ENCODE results near the gene CFAP46.
"Not testable (repeated sequence)": the region's sequence is repeated elsewhere in the genome, so short reads cannot be mapped to it uniquely, and the experiment has no call there.

The CFAP46 gene

GRCh38 chr10:132912713-132913558, 29.4 kb downstream of the CFAP46 start:
- no peak for DNase-seq

- DNase-seq, result no peak
These were observed 30.1 kb downstream of the CFAP46 start for GRCh38 chr10:132912225-132912712.

DNA sequence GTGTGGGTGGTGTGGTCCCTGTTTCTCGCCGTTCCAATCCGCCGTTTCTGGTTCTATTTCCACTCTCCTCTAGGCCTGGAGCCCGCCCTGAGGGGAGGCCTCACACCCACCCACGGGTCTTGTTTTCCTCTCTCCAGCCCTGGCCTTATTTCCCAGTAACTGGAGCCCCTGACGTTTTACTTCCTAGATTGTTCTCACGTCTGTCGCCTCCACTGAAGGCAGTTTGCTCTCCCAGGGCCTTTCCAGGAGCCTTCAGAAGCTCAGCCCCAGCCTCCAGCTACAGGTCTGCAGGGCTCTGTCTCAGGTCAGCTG, 30.6 kb downstream of the CFAP46 start:
- no peak for DNase-seq

- no peak for DNase-seq
These were observed 31.2 kb downstream of the CFAP46 start for GRCh38 chr10:132910901-132911785.

DNA sequence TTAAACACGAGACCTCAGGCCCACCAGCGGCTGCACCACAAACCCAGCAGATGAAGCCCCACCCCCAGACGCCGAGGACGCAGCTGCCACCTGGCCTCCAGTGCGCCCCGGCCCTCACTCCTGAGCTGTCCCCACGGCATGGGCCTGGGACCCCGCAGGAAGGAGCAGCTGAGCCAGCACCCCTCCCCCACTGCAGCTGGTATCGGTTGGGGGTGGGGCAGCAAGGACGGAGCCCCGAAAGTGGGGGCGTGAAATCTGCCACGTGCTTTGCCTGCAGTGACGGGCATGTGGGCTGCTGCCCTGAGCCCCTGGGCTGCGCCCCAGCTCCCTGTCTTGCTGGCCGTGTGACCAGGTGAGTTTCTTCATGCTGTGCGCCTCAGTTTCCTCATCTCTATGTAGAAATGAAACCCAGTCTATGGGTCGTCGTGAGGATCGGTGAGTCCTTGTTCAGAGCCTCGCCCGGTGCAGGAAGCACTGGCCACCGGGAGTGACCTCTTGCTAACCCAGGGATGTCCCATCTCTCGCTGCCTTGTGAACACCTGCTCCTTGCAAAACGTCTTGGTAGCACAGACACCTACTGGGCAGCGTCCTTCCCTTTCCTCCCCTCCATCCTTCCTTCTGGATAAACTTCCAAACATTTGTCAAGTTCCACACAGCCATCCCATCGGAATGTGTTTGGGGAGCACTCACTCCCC, 32.0 kb downstream of the CFAP46 start:
- no peak for DNase-seq

GRCh38 chr10:132909491-132910071, 32.8 kb downstream of the CFAP46 start:
- DNase-seq, result no peak

DNA sequence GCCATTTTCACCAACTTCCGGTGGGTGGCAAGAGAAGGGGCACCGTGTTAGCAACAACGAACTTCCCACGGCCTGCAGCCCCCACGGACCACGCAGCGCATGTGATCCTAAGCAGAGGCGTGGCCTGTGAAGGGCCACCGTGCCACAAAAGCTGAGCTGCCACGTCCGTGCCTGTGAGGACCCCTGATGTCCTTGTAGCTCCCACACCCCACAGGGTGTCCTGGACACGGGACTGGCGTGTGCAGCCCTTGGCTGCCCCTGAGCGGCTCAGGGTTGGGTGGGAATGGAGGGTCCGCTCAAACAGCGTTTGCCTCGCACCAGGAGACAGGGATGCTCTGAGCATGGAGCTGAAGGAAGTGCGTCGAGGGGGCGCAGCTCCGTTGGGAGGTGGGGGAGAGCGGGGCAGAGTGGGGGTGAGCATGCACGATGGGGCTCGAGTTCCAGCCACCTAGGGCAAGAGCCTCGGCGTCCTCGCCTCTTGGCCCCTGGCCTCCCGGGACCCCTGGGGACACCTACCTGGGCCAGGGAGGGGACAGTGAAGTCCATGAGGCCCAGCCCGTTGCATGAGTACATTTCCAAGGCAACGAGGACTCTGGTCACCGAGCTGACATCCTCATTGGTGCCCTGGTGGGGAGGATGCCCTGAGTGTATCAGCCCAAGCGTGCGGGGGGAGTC, 33.6 kb downstream of the CFAP46 start:
- no peak for DNase-seq

DNA sequence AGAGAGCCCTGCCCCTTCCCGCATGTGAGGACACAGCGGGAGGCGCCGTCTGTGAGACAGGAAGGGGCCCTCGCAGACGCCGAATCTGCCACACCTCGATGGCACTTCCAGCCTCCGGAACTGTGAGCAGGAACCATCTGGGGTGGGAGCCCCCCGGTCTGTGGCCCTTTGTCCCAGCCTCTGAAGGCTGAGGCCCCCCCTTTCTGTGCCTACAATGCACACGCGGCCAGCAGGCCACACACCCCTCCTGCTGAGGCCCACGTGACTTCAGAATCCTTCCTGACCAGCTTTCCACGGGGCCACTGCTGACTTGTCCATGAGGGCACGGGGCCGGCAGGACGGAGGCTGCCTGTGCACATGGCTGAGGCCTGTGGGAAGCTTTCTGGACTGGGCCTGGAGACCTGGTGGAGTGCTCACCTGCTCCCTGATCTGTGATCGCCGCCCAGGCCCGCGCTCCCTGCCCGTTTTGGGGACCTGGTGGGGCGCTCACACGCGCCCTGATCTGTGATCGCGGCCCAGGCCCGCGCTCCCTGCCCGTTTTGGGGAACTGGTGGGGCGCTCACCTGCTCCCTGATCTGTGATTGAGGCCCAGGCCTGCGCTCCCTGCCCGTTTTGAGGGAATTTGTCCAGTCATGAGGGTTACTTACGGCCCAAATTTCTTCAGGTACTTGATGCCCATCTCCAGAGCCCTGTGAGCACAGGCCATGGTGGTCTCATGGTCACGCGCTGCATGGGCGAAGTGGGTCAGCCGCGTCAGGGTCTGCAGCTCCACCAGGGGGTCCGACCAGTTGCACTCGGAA, 34.3 kb downstream of the CFAP46 start:
- DNase-seq, result no peak

DNA sequence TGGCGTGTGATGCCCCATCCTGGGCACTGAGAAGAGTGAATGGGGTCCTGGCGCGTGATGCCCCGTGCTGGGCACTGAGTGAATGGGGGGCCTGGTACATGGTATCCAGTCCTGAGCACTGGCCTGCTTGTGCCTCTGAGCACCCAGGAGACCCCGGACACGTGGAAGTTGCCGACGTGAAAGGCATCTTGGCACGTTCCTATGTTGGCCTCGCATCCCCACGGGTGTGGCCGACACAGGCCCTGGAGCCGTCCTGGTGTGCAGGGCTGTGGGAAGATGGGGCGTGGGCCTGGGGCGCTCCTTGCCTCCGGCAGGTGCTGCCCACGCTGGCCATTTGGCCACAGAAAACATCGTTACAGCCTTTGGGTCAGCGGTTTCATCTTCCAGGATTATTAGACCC, 35.5 kb downstream of the CFAP46 start:
- no peak for DNase-seq

DNA sequence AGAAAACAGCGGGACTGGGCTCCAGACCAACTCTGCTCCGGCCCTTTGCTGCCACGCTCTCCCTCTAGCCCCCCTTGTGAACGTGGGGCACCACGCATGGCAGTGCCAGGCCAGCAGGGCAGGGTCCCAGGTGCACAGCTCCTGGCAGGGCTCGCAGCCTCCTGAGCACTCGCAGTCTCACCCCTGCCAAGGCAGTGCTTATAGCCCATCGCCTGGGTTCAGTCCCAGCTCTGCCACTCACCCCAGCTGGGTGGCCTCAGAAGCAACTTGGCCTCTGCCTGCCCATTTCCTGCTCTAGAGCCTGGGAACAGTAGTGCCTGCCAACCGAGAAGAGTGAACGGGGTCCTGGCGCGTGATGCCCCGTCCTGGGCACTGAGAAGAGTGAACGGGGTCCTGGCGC, 36.3 kb downstream of the CFAP46 start:
- DNase-seq, result no peak

DNA sequence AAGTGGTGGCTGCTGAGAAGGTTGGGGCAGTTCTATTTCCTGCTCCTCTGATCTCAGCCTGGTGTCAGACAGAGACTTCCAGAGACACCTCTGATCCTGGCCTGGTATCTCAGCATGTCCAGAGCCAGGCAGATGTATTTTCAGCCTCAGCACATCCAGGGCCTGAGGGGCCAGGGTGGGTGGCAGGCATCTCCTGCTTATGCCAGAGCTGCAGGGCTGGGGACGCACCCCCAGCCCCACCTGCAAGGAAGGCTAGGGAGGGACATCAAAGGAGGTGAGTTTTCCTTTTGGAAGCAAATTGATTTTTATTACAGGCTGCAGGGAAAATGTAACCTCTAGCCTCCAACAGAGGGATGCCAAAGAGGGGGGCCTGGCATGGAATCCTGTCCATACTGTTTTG, 36.7 kb downstream of the CFAP46 start:
- DNase-seq, result no peak

DNA sequence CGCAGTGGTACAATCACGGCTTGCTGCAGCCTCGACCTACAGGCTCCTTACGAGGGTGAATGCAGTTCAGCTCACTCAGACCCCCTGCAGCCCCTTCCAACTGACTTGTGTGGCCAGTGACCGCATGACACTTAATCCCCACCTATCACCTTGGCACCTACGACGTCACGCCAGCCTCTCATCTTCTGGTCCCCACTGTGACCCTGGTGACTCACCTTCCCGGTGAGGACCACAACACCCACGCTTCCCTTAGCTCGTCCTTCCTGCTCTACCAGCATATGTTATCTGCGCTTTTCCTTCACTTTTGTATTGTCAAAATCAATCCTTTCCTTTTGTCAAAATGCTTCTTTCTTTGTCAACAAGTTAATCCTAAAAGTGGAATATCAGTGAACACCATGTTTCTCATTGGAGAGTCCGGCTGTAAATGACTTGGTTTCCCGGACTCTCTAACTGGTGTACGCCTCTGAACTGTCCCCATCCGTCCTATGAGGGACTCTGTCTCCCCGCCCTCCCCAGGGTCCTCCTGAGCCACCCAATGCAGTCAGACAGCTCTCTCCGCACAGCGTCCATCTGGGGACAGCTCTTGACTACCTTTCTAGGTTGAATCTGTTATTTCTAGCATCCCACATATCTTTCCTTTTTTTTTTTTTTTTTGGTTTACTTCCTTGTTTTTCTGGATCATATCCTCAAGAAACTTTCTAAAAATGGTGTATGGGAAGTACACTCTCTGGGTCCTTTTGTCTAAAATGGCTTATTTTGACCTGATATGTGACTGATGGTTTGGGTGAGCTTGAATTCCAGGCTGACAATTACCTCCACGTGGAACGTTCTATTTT, 37.3 kb downstream of the CFAP46 start:
- no peak for DNase-seq

- DNase-seq, result peak; percentile 50 to 63 (median 58)
These were observed 38.1 kb downstream of the CFAP46 start for GRCh38 chr10:132904181-132904813.

GRCh38 chr10:132902656-132903575, 39.5 kb downstream of the CFAP46 start:
- not testable (repeated sequence) for DNase-seq

GRCh38 chr10:132901351-132901750, 41.0 kb downstream of the CFAP46 start:
- no peak for DNase-seq

DNA sequence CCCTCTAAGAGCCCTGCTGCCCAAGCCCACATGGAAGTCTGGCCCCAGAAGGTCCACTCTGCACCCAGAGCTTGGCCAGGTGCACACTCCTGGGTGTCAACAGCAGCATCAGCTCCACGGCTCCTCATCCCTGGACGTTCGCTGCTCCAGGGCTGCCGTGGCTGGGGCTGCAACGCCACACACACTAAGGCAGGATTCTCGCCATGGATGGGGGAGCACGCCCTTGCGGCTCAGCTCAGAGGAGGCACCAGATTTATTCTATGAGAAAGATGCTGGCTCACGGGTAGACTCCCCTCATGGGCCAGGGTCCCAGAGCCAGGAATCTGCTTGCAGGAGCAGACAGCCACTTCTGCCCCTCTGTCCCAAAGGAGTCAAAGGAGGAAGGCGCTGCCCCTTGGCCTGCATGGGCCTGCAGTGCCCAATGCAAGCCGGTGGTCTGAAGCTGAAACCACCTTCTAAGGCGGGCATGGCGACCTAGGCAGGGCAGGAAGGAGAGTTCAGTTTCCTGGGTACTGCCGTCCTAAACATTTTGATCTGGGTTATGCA, 42.1 kb downstream of the CFAP46 start:
- no peak for DNase-seq

DNA sequence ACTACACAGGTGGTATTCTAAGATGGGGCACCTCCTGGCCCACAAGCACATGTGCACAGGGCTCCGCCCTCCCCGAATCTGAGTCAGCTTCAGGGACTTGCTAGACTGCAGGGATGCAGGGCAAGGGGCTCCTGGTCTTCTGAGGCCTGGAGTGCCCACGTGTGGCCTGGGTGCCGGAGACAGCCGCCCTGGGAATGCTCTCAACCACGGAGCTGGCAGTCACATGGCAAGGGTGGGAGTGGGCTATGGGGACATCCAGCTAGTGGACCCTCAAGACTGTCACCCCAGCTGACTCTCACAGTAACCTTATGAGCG, 42.7 kb downstream of the CFAP46 start:
- DNase-seq, result no peak

DNA sequence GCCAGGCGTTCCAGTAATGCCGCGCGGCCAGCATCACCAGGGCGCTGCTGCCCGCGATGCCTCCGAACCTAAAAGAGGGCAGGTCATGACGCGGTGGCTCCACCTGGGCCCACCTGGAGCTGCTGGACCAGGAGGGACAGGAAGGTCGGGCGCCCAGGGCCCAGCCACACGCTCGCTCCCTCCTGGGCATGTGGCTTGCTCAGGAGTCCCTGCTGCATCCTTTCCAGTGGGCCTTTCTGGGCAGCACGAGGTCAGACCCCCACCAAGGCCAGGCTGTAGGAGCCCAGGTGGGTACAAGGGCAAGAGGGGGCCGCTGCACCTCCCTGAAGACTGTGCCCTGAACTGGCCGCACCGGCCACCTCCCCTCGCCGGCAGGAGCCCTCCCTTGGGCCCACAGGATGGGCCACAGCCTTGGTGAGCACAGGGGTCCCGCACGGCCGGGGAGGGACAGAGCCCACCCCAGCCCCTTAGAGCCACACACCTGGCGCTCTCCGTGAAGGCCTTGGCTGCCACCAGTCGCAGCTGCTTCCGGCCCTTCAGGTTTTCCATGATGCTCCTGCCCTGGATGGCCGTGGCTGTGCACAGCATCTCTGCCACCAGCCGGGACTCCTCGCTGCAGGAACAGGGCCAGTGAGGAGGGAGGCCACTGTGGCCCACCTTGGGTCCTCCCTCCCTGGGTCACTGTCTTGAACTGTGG, 43.2 kb downstream of the CFAP46 start:
- no peak for DNase-seq

Data from suppressor macrophage (primary cell).